ENCODE data around the gene ALPL.

ALPL gene

DNA sequence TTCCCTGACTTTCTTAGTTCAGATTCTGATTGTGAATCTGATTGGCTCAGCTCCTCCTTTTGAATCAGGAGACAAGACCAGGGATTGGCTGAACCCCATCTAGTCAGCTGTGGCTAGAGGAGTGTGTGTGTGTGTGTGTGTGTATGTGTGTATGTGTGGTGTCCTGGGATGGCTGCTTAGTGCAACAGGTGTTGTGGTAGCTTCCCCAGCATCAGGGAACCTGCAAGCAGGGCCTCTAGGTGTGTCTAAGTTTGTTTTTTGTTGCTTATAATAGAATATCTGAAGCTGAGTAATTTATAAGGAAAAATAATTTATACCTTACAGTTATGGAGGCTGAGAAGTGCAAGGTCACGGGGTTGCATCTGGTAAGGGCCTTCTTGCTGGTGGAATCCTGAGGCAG is 13.2 kb upstream of the ALPL start:
- Mint-ChIP-seq H3K36me3 (ENCODE audit: low read depth) (no peaks in the 10 kb centered on the region), H3K4me3 (no peak overlapping the region), H3K9me3 (no peaks in the 10 kb centered on the region), H3K27me3 (ENCODE audit: low read depth) (peaks cover 5% of the 10 kb centered on the region), H3K27ac (no peak overlapping the region), H3K4me1 (ENCODE audit: low read depth) (no peaks in the 10 kb centered on the region)
- no peak for DNase-seq (ENCODE audit: low spot score)

- Mint-ChIP-seq H3K9me3 (no peaks in the 10 kb centered on the region), H3K27me3 (ENCODE audit: low read depth) (peaks cover 5% of the 10 kb centered on the region), H3K4me3 (no peak overlapping the region), H3K27ac (no peak overlapping the region), H3K36me3 (ENCODE audit: low read depth) (no peaks in the 10 kb centered on the region), H3K4me1 (ENCODE audit: low read depth) (no peaks in the 10 kb centered on the region)
- DNase-seq (ENCODE audit: low spot score), result no peak
Observed at GRCh38 chr1:21496886-21497285, 12.3 kb upstream of the ALPL start.

GRCh38 chr1:21497466-21498061 is 11.7 kb upstream of the ALPL start:
- no peaks in the 10 kb centered on the region for H3K4me1 Mint-ChIP-seq (ENCODE audit: low read depth)
- no peaks in the 10 kb centered on the region for H3K9me3 Mint-ChIP-seq
- H3K36me3 Mint-ChIP-seq (ENCODE audit: low read depth), result no peaks in the 10 kb centered on the region
- H3K4me3 Mint-ChIP-seq, result no peak overlapping the region
- H3K27me3 Mint-ChIP-seq (ENCODE audit: low read depth), result peaks cover 5% of the 10 kb centered on the region
- no peak for DNase-seq (ENCODE audit: low spot score)
- no peak overlapping the region for H3K27ac Mint-ChIP-seq

DNA sequence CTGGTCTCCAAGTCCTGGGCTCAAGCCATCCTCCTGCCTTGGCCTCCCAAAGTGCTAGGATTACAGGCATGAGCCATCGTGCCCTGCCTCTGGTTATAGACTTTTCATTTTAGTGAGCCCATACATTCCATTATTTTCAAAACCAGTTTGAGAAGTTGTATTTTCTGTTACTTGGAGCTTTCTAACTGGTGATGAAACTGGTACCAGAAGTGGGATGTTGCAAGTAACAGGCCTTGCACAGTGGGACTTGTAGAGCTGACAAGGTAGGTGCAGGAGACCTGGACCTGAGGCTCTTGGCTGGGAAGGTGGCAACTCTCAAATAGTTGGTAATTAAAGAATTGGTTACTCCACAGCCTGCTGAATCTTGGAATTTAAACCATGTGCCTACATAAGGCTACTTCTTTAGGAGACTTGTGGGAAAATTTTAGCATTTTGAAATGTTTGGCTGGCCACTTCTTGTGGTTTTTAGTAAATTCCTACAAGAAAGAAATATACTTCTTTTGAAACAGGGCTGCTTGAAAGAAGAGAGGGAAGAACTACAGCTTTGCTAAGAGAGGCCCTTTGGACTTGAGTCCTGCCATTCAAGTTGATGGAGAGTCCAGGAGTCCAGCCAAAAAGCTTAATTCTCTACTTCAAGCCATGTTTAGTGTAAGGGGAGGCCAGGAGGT is 9.8 kb upstream of the ALPL start:
- H3K4me1 Mint-ChIP-seq (ENCODE audit: low read depth), result no peaks in the 10 kb centered on the region
- no peak overlapping the region for H3K4me3 Mint-ChIP-seq
- peaks cover 3% of the 10 kb centered on the region for H3K27me3 Mint-ChIP-seq (ENCODE audit: low read depth)
- H3K36me3 Mint-ChIP-seq (ENCODE audit: low read depth), result no peaks in the 10 kb centered on the region
- H3K9me3 Mint-ChIP-seq, result no peaks in the 10 kb centered on the region
- no peak for DNase-seq (ENCODE audit: low spot score)
- no peak overlapping the region for H3K27ac Mint-ChIP-seq

DNA sequence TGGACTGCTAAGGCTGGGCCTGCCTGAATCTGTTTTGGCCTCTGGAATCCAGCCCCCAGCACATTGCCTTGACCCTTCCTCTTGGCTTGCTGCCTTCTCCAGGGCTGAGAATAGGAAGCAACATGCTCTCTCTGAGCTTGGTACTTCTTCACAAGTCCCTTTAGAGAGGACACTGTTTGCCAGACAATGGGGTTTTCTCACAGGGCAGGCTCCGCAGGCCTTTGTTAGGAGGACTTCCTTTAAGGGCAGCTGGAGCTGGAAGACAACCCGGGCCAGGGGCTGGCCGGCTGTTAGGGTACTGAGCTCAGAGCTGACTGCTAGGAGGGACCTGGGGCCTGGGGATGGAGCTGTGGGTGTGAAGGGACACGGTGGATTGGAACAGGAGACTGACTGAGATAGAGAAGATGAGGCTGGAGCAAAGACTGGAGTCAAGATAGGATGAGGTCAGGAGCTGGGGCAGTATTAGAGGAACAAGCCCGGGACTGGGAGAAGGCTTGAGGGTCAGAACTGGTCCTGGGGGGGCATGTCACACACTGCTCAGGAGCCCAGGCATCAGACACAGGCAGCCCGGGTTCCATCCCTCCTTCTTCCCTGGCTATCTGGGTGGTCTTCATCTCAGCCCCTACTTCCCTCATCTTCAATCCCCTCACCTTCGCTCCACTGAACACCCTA is 5.4 kb upstream of the ALPL start:
- no peak for DNase-seq (ENCODE audit: low spot score)
- Mint-ChIP-seq H3K36me3 (ENCODE audit: low read depth) (no peaks in the 10 kb centered on the region), H3K27ac (no peak overlapping the region), H3K4me1 (ENCODE audit: low read depth) (peaks cover 3% of the 10 kb centered on the region), H3K9me3 (no peaks in the 10 kb centered on the region), H3K27me3 (ENCODE audit: low read depth) (peaks cover 16% of the 10 kb centered on the region), H3K4me3 (no peak overlapping the region)

DNA sequence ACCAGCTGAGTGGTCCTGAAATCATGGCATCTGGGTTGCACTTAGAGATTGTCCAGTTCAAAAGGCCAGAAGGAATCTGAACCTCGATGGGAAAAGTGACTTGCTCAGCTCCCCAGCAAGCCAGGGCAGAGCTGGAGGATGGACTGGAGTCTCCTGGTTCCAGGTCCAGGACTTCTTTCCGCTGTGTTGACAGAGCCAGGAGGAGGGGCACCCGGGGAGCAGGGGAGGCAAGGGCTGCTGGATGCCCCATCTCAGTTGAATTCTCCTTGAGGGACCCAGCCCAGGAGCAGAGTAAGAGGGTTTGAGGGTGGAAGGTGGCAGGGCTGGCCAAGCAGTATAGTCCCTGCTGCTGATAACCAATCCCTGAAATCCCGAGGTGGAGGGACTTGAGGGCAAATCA is 2.4 kb upstream of the ALPL start:
- Mint-ChIP-seq H3K9me3 (no peaks in the 10 kb centered on the region), H3K27ac (no peak overlapping the region), H3K27me3 (ENCODE audit: low read depth) (peaks cover 36% of the 10 kb centered on the region), H3K4me3 (no peak overlapping the region), H3K4me1 (ENCODE audit: low read depth) (peaks cover 4% of the 10 kb centered on the region), H3K36me3 (ENCODE audit: low read depth) (no peaks in the 10 kb centered on the region)
- DNase-seq (ENCODE audit: low spot score), result no peak

DNA sequence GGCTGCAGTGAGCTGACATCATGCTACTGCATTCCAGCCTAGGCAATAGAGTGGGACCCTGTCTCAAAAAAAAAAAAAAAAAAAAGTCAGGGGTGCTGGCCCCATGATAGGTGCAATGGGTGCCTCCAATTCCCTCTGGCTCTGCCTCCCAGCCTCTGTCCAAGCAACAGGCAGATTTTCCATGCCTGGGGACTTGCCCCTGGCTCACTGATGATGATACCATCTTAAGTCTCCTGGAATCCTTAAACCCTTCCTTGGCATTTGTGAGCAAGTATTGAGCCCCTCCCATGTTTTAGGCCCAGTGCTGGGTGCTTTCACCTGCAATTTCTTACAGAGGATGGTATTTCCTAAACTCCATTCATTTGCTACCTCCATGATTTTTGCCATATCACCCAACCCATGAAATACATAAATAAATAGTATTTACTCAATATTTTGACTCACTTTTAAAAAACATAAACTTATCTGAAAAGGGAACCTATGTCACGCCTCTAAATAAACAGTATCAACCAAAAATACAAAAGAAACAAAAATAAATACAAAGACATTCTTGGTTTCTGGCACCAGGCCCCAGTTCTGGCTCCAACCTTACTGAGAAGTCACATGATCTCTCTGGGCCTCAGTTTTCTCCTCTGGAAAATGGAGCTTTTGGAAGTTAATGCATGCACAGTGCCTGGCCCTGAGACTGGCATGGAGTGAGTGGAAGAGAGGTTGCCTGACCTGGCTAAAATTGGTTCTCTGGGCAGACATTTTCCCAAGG is 1.5 kb upstream of the ALPL start:
- Mint-ChIP-seq H3K4me3 (no peak overlapping the region), H3K27me3 (ENCODE audit: low read depth) (peaks cover 40% of the 10 kb centered on the region), H3K9me3 (no peaks in the 10 kb centered on the region), H3K4me1 (ENCODE audit: low read depth) (peaks cover 4% of the 10 kb centered on the region), H3K36me3 (ENCODE audit: low read depth) (no peaks in the 10 kb centered on the region), H3K27ac (no peak overlapping the region)
- DNase-seq (ENCODE audit: low spot score), result no peak

GRCh38 chr1:21508580-21509350 is 458 bp upstream of the ALPL start:
- Mint-ChIP-seq H3K27ac (no peak overlapping the region), H3K36me3 (ENCODE audit: low read depth) (no peaks in the 10 kb centered on the region), H3K27me3 (ENCODE audit: low read depth) (peaks cover 40% of the 10 kb centered on the region)

DNA sequence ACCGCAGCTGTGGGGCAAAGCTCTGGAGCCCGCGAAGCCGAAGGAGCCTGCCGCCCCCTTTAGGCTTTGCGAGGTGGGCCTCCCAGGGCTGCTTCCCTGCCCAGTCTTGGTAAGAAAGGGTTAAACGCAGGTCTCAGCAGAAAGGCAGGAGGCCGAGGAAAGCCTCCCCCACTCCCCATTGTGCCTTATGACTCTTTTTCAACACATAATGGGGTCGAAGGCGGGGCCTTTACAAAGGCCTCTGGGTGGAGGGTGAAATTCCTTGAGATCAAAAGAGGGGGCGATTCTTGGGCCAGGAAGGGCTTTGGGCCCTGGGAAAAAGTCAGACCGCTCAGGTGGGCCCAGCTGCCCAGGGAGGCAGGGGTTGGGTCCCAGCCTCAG is 880 bp downstream of the ALPL start:
- no peak overlapping the region for H3K27ac Mint-ChIP-seq
- H3K4me1 Mint-ChIP-seq (ENCODE audit: low read depth), result peaks cover 4% of the 10 kb centered on the region
- no peaks in the 10 kb centered on the region for H3K36me3 Mint-ChIP-seq (ENCODE audit: low read depth)
- no peaks in the 10 kb centered on the region for H3K9me3 Mint-ChIP-seq
- DNase-seq (ENCODE audit: low spot score), result no peak
- no peak overlapping the region for H3K4me3 Mint-ChIP-seq
- peaks cover 40% of the 10 kb centered on the region for H3K27me3 Mint-ChIP-seq (ENCODE audit: low read depth)

More at GRCh38 chr1:21508580-21509350, 458 bp upstream of the ALPL start:
- peaks cover 4% of the 10 kb centered on the region for H3K4me1 Mint-ChIP-seq (ENCODE audit: low read depth)
- H3K9me3 Mint-ChIP-seq, result no peaks in the 10 kb centered on the region
- DNase-seq (ENCODE audit: low spot score), result peak; percentile 64
- peak overlapping the region; percentile 67 for H3K4me3 Mint-ChIP-seq

GRCh38 chr1:21510885-21511578 is 1.8 kb downstream of the ALPL start:
- no peak for DNase-seq (ENCODE audit: low spot score)
- Mint-ChIP-seq H3K36me3 (ENCODE audit: low read depth) (no peaks in the 10 kb centered on the region), H3K4me3 (no peak overlapping the region), H3K27ac (no peak overlapping the region), H3K27me3 (ENCODE audit: low read depth) (peaks cover 42% of the 10 kb centered on the region), H3K9me3 (no peaks in the 10 kb centered on the region), H3K4me1 (ENCODE audit: low read depth) (peaks cover 4% of the 10 kb centered on the region)

DNA sequence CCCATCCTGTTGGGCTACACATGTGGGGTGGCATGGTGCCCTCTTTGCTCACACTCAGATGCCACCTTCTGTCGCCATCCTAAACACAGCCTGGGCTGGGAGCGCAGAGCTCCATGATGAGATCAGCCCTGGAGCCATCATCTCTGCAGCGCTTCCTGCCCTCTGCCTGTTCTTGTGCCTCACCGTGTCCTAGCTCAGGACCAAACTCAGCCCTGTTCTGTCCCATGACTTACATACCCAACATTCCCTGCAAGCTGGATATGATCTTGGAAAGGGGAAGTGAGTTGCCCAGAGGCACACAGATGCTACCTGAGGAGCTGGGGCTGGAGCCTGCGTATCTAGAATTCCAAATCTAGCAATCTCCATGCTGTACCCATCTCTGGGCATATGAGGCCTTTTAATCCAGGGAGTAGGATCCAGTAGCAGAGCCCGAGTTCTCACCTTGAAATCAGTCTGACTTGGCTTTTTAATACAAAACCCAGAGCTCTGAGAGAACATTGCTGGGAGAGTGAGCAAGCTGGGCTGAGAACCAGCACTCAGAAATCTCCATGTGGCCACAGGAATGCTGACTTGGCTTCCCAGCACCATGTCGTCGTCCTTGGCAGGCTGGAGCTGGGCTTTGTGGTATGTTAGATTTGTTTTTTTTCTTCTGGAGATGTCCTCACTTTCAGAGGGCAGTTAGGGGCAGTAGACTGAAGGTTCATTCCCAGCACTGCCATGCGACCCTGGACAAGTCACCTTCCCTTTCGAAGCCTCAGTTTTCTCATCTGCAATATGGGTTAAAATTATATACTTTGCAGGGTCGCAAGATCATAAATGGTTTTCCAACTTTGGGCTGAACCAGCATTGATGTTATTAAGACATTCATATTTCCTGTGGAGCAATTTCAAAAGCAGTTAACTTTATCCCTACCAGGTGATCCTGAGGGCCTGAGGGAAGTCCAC is 2.6 kb downstream of the ALPL start:
- H3K4me3 Mint-ChIP-seq, result no peak overlapping the region
- H3K36me3 Mint-ChIP-seq (ENCODE audit: low read depth), result no peaks in the 10 kb centered on the region
- peaks cover 4% of the 10 kb centered on the region for H3K4me1 Mint-ChIP-seq (ENCODE audit: low read depth)
- no peaks in the 10 kb centered on the region for H3K9me3 Mint-ChIP-seq
- H3K27ac Mint-ChIP-seq, result no peak overlapping the region
- DNase-seq (ENCODE audit: low spot score), result no peak
- peaks cover 42% of the 10 kb centered on the region for H3K27me3 Mint-ChIP-seq (ENCODE audit: low read depth)

DNA sequence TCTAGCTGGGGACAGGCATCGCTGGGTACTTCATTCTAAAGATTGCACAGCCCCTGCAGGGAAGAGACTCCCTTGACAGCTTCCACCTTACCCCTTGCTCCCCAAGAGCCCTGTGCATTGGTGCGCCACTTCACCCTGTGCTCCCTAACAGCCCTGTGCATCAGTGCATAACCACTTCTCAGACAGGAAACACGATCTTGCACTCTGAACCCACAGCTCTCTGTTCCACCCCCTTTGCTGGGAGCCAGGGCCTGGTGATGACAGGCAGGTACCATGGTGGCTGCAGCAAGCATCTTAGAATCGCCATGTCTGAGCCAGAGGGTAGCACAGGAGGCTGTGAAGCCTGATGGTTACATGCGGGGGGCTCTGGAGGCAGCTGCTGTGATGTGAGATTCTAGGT is 5.0 kb downstream of the ALPL start:
- Mint-ChIP-seq H3K27me3 (ENCODE audit: low read depth) (peaks cover 27% of the 10 kb centered on the region), H3K36me3 (ENCODE audit: low read depth) (no peaks in the 10 kb centered on the region), H3K4me3 (no peak overlapping the region), H3K4me1 (ENCODE audit: low read depth) (no peaks in the 10 kb centered on the region), H3K9me3 (no peaks in the 10 kb centered on the region), H3K27ac (no peak overlapping the region)
- no peak for DNase-seq (ENCODE audit: low spot score)

Measured in T-helper 2 cell treated with Interferon-gamma antibody and Interleukin-4, amounts not matched to agents 5 μg/mL and 100 μg/mL, for 36 hours (primary cell).